ENCODE data around the gene SLC18A2. TPM values are rescaled to one million over a fixed set of nuclear protein-coding genes. Genes with fewer than 3 reads are reported as not detected.

SLC18A2 gene
- total and polyA plus RNA-seq, 2 of the 8 experiments (the other 6 are each of a cell fraction or from before 2014, with no cell fraction given): 6.5 to 7.0 TPM

DNA sequence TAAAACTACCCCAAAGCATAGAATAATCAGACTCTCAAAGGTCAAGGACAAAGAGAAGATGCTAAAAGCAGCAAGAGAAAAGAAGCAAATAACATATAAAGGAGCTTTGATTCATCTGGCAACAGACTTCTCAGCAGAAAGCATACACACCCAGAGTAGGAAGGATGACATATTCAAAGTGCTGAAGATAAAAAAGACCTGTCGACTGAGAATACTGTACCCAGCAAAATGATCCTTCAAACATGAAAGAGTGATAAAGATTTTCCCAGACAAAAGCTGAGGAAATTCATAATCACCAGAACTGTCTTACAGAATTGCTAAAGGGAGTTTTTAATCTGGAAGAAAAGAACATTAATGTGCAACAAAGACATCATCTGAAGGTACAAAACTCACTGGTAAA, 28.7 kb upstream of the SLC18A2 start (continued):
- TF ChIP-seq CTCF (IDR thresholded peaks at IDR 0.05; ENCODE audit: control extremely low read depth in 1 of 3, insufficient read depth in 1 of 3, low read depth in 1 of 3, low read length in 3 of 3) (no peak), CREB1 (IDR thresholded peaks at IDR 0.05) (no peak), RAD21 (IDR thresholded peaks at IDR 0.05 in 1 of 2, conservative IDR thresholded peaks at IDR 0.05 in 1 of 2; ENCODE audit: low read depth in 2 of 2, low read length in 2 of 2) (no peak), USF2 (IDR thresholded peaks at IDR 0.05; ENCODE audit: low read length) (no peak), SP1 (IDR thresholded peaks at IDR 0.05; ENCODE audit: low read depth, low read length) (no peak), JUND (IDR thresholded peaks at IDR 0.05; ENCODE audit: low read length) (no peak), CHD1 (IDR thresholded peaks at IDR 0.05; ENCODE audit: low read depth, low read length) (no peak)
- TF ChIP-seq, protein P1, sequence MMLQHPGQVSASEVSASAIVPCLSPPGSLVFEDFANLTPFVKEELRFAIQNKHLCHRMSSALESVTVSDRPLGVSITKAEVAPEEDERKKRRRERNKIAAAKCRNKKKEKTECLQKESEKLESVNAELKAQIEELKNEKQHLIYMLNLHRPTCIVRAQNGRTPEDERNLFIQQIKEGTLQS (IDR thresholded peaks at IDR 0.05; ENCODE audit: insufficient read depth, low read depth, low read length): no peak
